ENCODE measurements around the gene CDH12.

- TF ChIP-seq SPI1 (IDR thresholded peaks at IDR 0.05; ENCODE audit: borderline replicate concordance, low read depth): no peak
- no peak for TF ChIP-seq POLR2AphosphoS5 (IDR thresholded peaks at IDR 0.05; ENCODE audit: low read depth)
- TF ChIP-seq, protein P1, sequence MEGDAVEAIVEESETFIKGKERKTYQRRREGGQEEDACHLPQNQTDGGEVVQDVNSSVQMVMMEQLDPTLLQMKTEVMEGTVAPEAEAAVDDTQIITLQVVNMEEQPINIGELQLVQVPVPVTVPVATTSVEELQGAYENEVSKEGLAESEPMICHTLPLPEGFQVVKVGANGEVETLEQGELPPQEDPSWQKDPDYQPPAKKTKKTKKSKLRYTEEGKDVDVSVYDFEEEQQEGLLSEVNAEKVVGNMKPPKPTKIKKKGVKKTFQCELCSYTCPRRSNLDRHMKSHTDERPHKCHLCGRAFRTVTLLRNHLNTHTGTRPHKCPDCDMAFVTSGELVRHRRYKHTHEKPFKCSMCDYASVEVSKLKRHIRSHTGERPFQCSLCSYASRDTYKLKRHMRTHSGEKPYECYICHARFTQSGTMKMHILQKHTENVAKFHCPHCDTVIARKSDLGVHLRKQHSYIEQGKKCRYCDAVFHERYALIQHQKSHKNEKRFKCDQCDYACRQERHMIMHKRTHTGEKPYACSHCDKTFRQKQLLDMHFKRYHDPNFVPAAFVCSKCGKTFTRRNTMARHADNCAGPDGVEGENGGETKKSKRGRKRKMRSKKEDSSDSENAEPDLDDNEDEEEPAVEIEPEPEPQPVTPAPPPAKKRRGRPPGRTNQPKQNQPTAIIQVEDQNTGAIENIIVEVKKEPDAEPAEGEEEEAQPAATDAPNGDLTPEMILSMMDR (IDR thresholded peaks at IDR 0.05; ENCODE audit: insufficient read depth, low read length): no peak
- no peak for TF ChIP-seq REST (IDR thresholded peaks at IDR 0.05; ENCODE audit: insufficient replicate concordance, low read depth)
Observed at GRCh38 chr5:22314548-22314947, 538.6 kb downstream of the CDH12 start.
